CD4-positive, alpha-beta T cell (primary cell): ENCODE results near the gene ASTN2. TPM values are rescaled to one million over a fixed set of nuclear protein-coding genes. Genes with fewer than 3 reads are reported as not detected.

Source experiments
- ATAC-seq: fragments of 200-7000 bp; cut with Tn5 transposase; one replicate; pipeline ENCODE4 v1.10.0; 2022; ENCODE audit warnings: mild to moderate bottlenecking; ENCODE audit not compliant: poor library complexity
- CTCF ChIA-PET: fragments of 350-600 bp; sonication (Branson Sonifier 250); formaldehyde crosslinking; loops from one replicate; lab custom pipeline; 2021; ENCODE audit warnings: antibody characterized with exemption, inconsistent platforms; lab: Charles Lee
- POLR2A ChIA-PET: fragments of 350-600 bp; sonication (Branson Sonifier 250); formaldehyde crosslinking; loops from one replicate; lab custom pipeline; 2021; ENCODE audit warnings: antibody characterized with exemption, inconsistent platforms; lab: Charles Lee
- DNase-seq, 14 experiments: peaks; one replicate each; pipeline ENCODE4 v3.0.0-alpha.2; 2013 to 2020; ENCODE audit warnings: mixed read lengths in 2 of 14
- H3K27ac ChIP-seq, 2 donors: one replicate each; pipeline versions ENCODE4 v1.5.1 to v1.7.0; 2013; ENCODE audit warnings: low read length in 2 of 2, low read depth in 1 of 2, mild to moderate bottlenecking in 1 of 2
- H3K27me3 ChIP-seq, 2 experiments: 1 replicate in 1 of 2; 2 replicates in 1 of 2; pipeline versions ENCODE4 v1.6.1 to v1.7.0; 2013; ENCODE audit warnings: low read length in 2 of 2, control low read depth in 1 of 2, mild to moderate bottlenecking in 1 of 2, moderate library complexity in 1 of 2; ENCODE audit not compliant: insufficient read depth in 2 of 2, control insufficient read depth in 1 of 2
- H3K36me3 ChIP-seq: one replicate; pipeline ENCODE4 v1.6.1; 2013; ENCODE audit warnings: low read length, control low read depth; ENCODE audit not compliant: insufficient read depth
- H3K4me1 ChIP-seq: one replicate; pipeline ENCODE4 v1.6.1; 2013; ENCODE audit warnings: low read length, control low read depth; ENCODE audit not compliant: insufficient read depth
- H3K4me3 ChIP-seq: one replicate; pipeline ENCODE4 v1.5.1; 2013; ENCODE audit warnings: mild to moderate bottlenecking, low read length, moderate library complexity
- H3K9me3 ChIP-seq, 2 experiments: 1 replicate in 1 of 2; 2 replicates in 1 of 2; pipeline versions ENCODE4 v1.6.1 to v1.7.0; 2013; ENCODE audit warnings: low read length in 2 of 2, mild to moderate bottlenecking in 2 of 2, control low read depth in 1 of 2, moderate library complexity in 1 of 2; ENCODE audit not compliant: control insufficient read depth in 1 of 2, insufficient read depth in 1 of 2
- H3K27ac Mint-ChIP-seq: one replicate; pipeline ENCODE4 v1.8.0; 2020; ENCODE audit warnings: mixed read lengths
- H3K27me3 Mint-ChIP-seq: one replicate; pipeline ENCODE4 v1.8.0; 2021; ENCODE audit warnings: mixed read lengths
- H3K36me3 Mint-ChIP-seq: one replicate; pipeline ENCODE4 v1.8.0; 2021; ENCODE audit warnings: low read depth, mixed read lengths
- H3K4me1 Mint-ChIP-seq: one replicate; pipeline ENCODE4 v1.8.0; 2021; ENCODE audit warnings: low read depth, mixed read lengths
- H3K4me3 Mint-ChIP-seq: one replicate; pipeline ENCODE4 v1.8.0; 2020; ENCODE audit warnings: mild to moderate bottlenecking, mixed read lengths
- H3K9me3 Mint-ChIP-seq: one replicate; pipeline ENCODE4 v1.8.0; 2020; ENCODE audit warnings: mixed read lengths
- intact Hi-C, 2 experiments: fragments of 100-400 bp; cut with DNase I in 1 of 2; cut with micrococcal nuclease in 1 of 2; formaldehyde crosslinking; loops; one replicate each; pipeline versions ENCODE4 v1.15.1 to v1.9.0; 2023 to 2025; cut with DNase I, micrococcal nuclease
- total RNA-seq, 174 experiments: library from RNA in 2 of 174; stranded (reverse) in 2 of 174; gene quantifications; one replicate each; pipeline ENCODE4 v1.2.3 and lab custom pipeline; 2021 to 2026
- TF ChIP-seq, protein P1 (sequence below): fragments of 200-600 bp; IDR thresholded peaks from one replicate; pipeline ENCODE4 v1.8.0; 2022; ENCODE audit warnings: antibody characterized with exemption, mild to moderate bottlenecking

Gene ASTN2
- total RNA-seq, 2 experiments from 2014 or later, result 2.3 to 2.4 TPM

DNA sequence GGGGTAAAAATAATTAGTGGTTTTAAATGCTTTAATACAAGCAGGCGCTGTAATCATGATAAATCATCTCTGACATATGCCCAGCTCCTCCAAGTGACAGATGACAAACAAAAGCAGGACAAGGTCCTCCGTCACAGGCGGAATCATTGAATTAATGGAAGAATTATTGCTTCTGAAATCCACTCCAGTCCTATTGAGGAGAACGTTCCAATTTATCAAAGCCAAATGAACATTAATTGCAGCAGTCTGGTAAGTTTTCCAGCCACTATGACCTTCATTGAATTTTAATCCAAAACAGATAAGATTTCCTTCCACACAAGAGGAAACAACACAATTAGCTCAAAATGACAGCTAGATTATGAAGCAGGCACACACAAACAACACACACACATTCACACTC lies 136.8 kb downstream of the ASTN2 start:
- H3K27me3 ChIP-seq, result no peaks in the 10 kb centered on the region
- ATAC-seq (no peak), DNase-seq (no peak)
- intact Hi-C loops, result no loop called here
- H3K9me3 ChIP-seq, result no peaks in the 10 kb centered on the region
- H3K27ac Mint-ChIP-seq, result no peak overlapping the region
- no peaks in the 10 kb centered on the region for H3K4me1 ChIP-seq
- TF ChIP-seq, protein P1, sequence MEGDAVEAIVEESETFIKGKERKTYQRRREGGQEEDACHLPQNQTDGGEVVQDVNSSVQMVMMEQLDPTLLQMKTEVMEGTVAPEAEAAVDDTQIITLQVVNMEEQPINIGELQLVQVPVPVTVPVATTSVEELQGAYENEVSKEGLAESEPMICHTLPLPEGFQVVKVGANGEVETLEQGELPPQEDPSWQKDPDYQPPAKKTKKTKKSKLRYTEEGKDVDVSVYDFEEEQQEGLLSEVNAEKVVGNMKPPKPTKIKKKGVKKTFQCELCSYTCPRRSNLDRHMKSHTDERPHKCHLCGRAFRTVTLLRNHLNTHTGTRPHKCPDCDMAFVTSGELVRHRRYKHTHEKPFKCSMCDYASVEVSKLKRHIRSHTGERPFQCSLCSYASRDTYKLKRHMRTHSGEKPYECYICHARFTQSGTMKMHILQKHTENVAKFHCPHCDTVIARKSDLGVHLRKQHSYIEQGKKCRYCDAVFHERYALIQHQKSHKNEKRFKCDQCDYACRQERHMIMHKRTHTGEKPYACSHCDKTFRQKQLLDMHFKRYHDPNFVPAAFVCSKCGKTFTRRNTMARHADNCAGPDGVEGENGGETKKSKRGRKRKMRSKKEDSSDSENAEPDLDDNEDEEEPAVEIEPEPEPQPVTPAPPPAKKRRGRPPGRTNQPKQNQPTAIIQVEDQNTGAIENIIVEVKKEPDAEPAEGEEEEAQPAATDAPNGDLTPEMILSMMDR, result no peak
- H3K9me3 Mint-ChIP-seq, result peaks cover 3% of the 10 kb centered on the region
- no peak overlapping the region for H3K4me3 Mint-ChIP-seq
- CTCF ChIA-PET, result no interaction called here
- POLR2A ChIA-PET, result no interaction called here
- H3K36me3 ChIP-seq, result no peaks in the 10 kb centered on the region
- no peak overlapping the region for H3K4me3 ChIP-seq
- H3K36me3 Mint-ChIP-seq, result no peaks in the 10 kb centered on the region
- H3K4me1 Mint-ChIP-seq, result no peaks in the 10 kb centered on the region
- no peaks in the 10 kb centered on the region for H3K27me3 Mint-ChIP-seq
- H3K27ac ChIP-seq, result no peak overlapping the region

DNA sequence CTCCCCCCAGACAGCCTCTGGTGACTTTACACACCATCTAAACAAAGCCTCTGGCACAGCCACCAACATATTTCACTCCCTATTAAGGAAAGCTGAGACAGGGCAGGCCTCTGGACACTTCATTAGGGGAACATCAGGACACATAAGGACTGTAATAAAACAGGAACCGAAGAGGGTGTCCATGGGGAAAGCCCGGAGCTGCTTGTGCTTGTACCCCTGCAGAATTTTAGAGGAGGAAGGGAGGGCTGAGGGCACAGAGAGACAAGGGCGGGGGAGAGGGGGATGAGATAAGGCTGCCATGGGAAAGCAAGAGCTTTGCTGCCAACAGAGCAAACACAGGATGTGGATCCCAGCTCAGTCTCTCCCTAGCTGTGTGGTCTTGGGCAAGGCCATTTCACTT lies 138.4 kb downstream of the ASTN2 start:
- POLR2A ChIA-PET, result no interaction called here
- H3K4me1 Mint-ChIP-seq, result no peaks in the 10 kb centered on the region
- no peak for DNase-seq
- Histone ChIP-seq H3K9me3 (peaks cover 0 to 6% of the 10 kb centered on the region in 2 experiments), H3K4me1 (no peaks in the 10 kb centered on the region), H3K27ac (no peak overlapping the region), H3K27me3 (no peaks in the 10 kb centered on the region), H3K36me3 (no peaks in the 10 kb centered on the region), H3K4me3 (no peak overlapping the region)
- H3K27ac Mint-ChIP-seq, result no peak overlapping the region
- TF ChIP-seq, protein P1, result no peak
- H3K36me3 Mint-ChIP-seq, result no peaks in the 10 kb centered on the region
- no peak overlapping the region for H3K4me3 Mint-ChIP-seq
- CTCF ChIA-PET, result no interaction called here
- H3K9me3 Mint-ChIP-seq, result peaks cover 5% of the 10 kb centered on the region
- ATAC-seq, result no peak
- H3K27me3 Mint-ChIP-seq, result no peaks in the 10 kb centered on the region
- intact Hi-C loops, result no loop called here

DNA sequence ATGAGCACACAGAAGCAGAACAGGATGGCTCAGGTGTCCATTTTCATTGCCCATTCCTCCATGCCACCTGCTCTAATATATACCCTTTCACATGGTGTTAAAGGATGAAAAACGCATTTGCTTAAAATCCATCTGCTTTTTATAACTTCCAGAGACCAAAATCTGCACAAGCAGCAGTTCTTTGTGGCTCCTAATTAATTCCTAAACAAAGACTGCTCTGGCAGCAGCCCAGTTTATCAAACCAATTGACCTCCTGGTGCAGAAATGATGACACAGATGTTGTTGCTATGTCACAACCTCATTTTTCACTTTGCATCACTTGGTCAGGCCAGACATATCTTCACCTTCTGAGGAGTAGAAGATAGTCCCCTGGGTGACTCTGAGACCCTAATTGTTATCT lies 141.2 kb downstream of the ASTN2 start:
- H3K4me1 Mint-ChIP-seq, result no peaks in the 10 kb centered on the region
- H3K27me3 ChIP-seq, result no peaks in the 10 kb centered on the region
- peaks cover 0 to 6% of the 10 kb centered on the region in 2 experiments for H3K9me3 ChIP-seq
- H3K27ac Mint-ChIP-seq, result no peak overlapping the region
- H3K36me3 Mint-ChIP-seq, result no peaks in the 10 kb centered on the region
- ATAC-seq (no peak), DNase-seq (no peak)
- H3K27ac ChIP-seq, result no peak overlapping the region
- no peaks in the 10 kb centered on the region for H3K36me3 ChIP-seq
- CTCF ChIA-PET, result no interaction called here
- POLR2A ChIA-PET, result no interaction called here
- H3K27me3 Mint-ChIP-seq, result no peaks in the 10 kb centered on the region
- no peak overlapping the region for H3K4me3 Mint-ChIP-seq
- no peaks in the 10 kb centered on the region for H3K4me1 ChIP-seq
- TF ChIP-seq, protein P1, result no peak
- H3K4me3 ChIP-seq, result no peak overlapping the region
- intact Hi-C loops, result no loop called here
- H3K9me3 Mint-ChIP-seq, result peaks cover 5% of the 10 kb centered on the region
